OCI-LY7 (cell line): Measurements from ENCODE around the gene NIPBL. TPM values are rescaled to one million over a fixed set of nuclear protein-coding genes. Genes with fewer than 3 reads are reported as not detected.
"Not testable (repeated sequence)": the region's sequence is repeated elsewhere in the genome, so short reads cannot be mapped to it uniquely, and the experiment has no call there.

Source experiments
- BruUV-seq: library from RNA; stranded (reverse); fragments of 400-500 nt; replicated peaks from 2 replicates; lab custom pipeline; 2021; lab: Mats Ljungman, UMichigan
- CTCF ChIA-PET: fragments of 300-600 bp; sonication (Branson Sonifier 250); formaldehyde crosslinking; loops from one replicate; lab custom pipeline; 2022; ENCODE audit warnings: antibody characterized with exemption; ENCODE audit not compliant: unreplicated experiment; lab: Charles Lee
- POLR2A ChIA-PET: fragments of 300-600 bp; sonication (Branson Sonifier 250); formaldehyde crosslinking; loops from one replicate; lab custom pipeline; 2022; ENCODE audit warnings: antibody characterized with exemption; lab: Charles Lee
- DNase-seq: peaks from one replicate; pipeline ENCODE4 v3.0.0-alpha.2; 2015; ENCODE audit warnings: low spot score
- H2AFZ ChIP-seq: fragments of 200-600 bp; sonication (generic), shearing (Covaris generic); 2 replicates; pipeline ENCODE4 v1.6.1; 2014; ENCODE audit warnings: mild to moderate bottlenecking, antibody characterized with exemption, low read length, moderate library complexity
- H3K27ac ChIP-seq: fragments of 200-600 bp; sonication (generic); 2 replicates; pipeline ENCODE4 v1.5.1; 2014; ENCODE audit warnings: mixed run types, low read depth, mild to moderate bottlenecking, moderate library complexity, low read length, inconsistent platforms; ENCODE audit not compliant: poor library complexity, severe bottlenecking
- H3K36me3 ChIP-seq: fragments of 200-600 bp; sonication (generic); 2 replicates; pipeline ENCODE4 v1.6.1; 2014; ENCODE audit warnings: mild to moderate bottlenecking, antibody characterized with exemption, low read length, moderate library complexity, mixed read lengths; ENCODE audit not compliant: insufficient read depth
- H3K4me1 ChIP-seq: fragments of 200-600 bp; sonication (generic); 2 replicates; pipeline ENCODE4 v1.5.1; 2014; ENCODE audit warnings: mild to moderate bottlenecking, low read length; ENCODE audit not compliant: insufficient read depth, poor library complexity, severe bottlenecking
- H3K4me2 ChIP-seq: fragments of 200-600 bp; sonication (generic); 2 replicates; pipeline ENCODE4 v1.6.1; 2014; ENCODE audit warnings: mild to moderate bottlenecking, low read length
- H3K4me3 ChIP-seq: fragments of 200-600 bp; sonication (generic); 2 replicates; pipeline ENCODE4 v1.5.1; 2014; ENCODE audit warnings: mild to moderate bottlenecking, low read depth, low read length; ENCODE audit not compliant: poor library complexity, severe bottlenecking
- H3K79me2 ChIP-seq: fragments of 200-600 bp; sonication (generic); 2 replicates; pipeline ENCODE4 v1.6.1; 2016; ENCODE audit warnings: low read depth, mild to moderate bottlenecking, low read length, moderate library complexity, mixed read lengths; ENCODE audit not compliant: insufficient read depth
- H3K9me2 ChIP-seq: fragments of 200-600 bp; sonication (generic); 2 replicates; pipeline ENCODE4 v1.6.1; 2016; ENCODE audit warnings: mild to moderate bottlenecking, low read length, mixed read lengths; ENCODE audit not compliant: insufficient read depth
- H3K9me3 ChIP-seq: fragments of 200-600 bp; sonication (generic); 2 replicates; pipeline ENCODE4 v1.6.1; 2014; ENCODE audit warnings: mild to moderate bottlenecking, mixed run types, low read length, mixed read lengths
- H4K20me1 ChIP-seq: fragments of 200-600 bp; sonication (generic); 2 replicates; pipeline ENCODE4 v1.6.1; 2014; ENCODE audit warnings: mild to moderate bottlenecking, antibody characterized with exemption, low read length, moderate library complexity, mixed read lengths; ENCODE audit not compliant: insufficient read depth
- EZH2phosphoT487 ChIP-seq: fragments of 200-600 bp; sonication (generic); IDR thresholded peaks from 2 replicates; pipeline ENCODE4 v1.6.1; 2018; ENCODE audit warnings: low read depth, borderline replicate concordance, mild to moderate bottlenecking, mixed run types, antibody characterized with exemption, low read length, moderate library complexity, mixed read lengths
- intact Hi-C: fragments of 100-400 bp; cut with micrococcal nuclease; formaldehyde crosslinking; loops from one replicate; pipeline ENCODE4 v1.10.0; 2022; ENCODE audit not compliant: unreplicated experiment
- total RNA-seq, 2 experiments: library from RNA; depleted of rRNA in 1 of 2; stranded (reverse); fragments of >200 nt in 1 of 2; shearing (Covaris generic) in 1 of 2; gene quantifications; 2 replicates each; pipeline ENCODE4 v1.2.3, GENCODE V29; 2014 to 2022
- TF ChIP-seq, protein P1 (sequence below): fragments of 200-600 bp; sonication (generic); conservative IDR thresholded peaks from 2 replicates; pipeline ENCODE4 v1.5.1; 2014; ENCODE audit warnings: mild to moderate bottlenecking, antibody characterized with exemption, low read length, moderate library complexity, mixed read lengths

The NIPBL gene
- total RNA-seq, 2 experiments from 2014 or later: 24.9 to 56.1 TPM

DNA sequence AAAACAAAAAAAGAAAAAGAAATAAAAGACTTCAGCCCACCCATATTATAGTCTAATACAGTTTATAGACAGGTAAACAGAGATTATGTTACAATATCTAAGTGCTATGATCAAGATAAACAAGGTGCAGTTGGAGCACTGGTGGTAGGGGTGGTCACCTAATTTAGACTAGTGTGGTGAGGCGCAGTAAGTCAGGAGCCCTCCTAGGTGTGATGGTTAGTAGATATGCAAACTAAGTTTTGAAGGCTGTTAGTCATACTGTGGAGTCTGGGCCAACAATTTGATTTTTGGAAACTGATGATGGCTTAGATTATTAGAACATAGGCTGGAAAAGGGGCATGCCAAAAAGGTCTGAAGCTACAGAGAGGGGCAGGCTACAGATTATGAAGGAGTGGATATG lies 14.7 kb downstream of the NIPBL start:
- Histone ChIP-seq H3K79me2 (peaks cover 93% of the 10 kb centered on the region), H3K27ac (no peak overlapping the region), H2AFZ (no peak overlapping the region), H3K9me3 (peaks cover 6% of the 10 kb centered on the region; the same call in 1 of the 2 replicates), H4K20me1 (peaks cover 41% of the 10 kb centered on the region), H3K4me1 (peaks cover 7% of the 10 kb centered on the region), H3K4me3 (no peak overlapping the region), H3K9me2 (no peaks in the 10 kb centered on the region), H3K36me3 (peaks cover 29% of the 10 kb centered on the region), H3K4me2 (no peak overlapping the region)
- BruUV-seq: no TSS peak
- DNase-seq: no peak
- no peak for TF ChIP-seq EZH2phosphoT487
- TF ChIP-seq, protein P1, sequence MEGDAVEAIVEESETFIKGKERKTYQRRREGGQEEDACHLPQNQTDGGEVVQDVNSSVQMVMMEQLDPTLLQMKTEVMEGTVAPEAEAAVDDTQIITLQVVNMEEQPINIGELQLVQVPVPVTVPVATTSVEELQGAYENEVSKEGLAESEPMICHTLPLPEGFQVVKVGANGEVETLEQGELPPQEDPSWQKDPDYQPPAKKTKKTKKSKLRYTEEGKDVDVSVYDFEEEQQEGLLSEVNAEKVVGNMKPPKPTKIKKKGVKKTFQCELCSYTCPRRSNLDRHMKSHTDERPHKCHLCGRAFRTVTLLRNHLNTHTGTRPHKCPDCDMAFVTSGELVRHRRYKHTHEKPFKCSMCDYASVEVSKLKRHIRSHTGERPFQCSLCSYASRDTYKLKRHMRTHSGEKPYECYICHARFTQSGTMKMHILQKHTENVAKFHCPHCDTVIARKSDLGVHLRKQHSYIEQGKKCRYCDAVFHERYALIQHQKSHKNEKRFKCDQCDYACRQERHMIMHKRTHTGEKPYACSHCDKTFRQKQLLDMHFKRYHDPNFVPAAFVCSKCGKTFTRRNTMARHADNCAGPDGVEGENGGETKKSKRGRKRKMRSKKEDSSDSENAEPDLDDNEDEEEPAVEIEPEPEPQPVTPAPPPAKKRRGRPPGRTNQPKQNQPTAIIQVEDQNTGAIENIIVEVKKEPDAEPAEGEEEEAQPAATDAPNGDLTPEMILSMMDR: no peak
- intact Hi-C loops: no loop called here
- POLR2A ChIA-PET: interaction anchor here (0.6 to 1.0 kb wide), 2 partner anchors 8 to 155 kb away, joined by 3 to 4 read pairs; no protein-coding TSS in a partner anchor
- CTCF ChIA-PET: no interaction called here

- peaks cover 93% of the 10 kb centered on the region for H3K79me2 ChIP-seq
- H2AFZ ChIP-seq, CTCF ChIA-PET, BruUV-seq, H3K4me3 ChIP-seq, H3K4me1 ChIP-seq, DNase-seq, intact Hi-C loops, H3K4me2 ChIP-seq, H3K27ac ChIP-seq, H3K9me2 ChIP-seq, H3K9me3 ChIP-seq: not testable (repeated sequence)
- H4K20me1 ChIP-seq: peaks cover 38% of the 10 kb centered on the region
- POLR2A ChIA-PET: interaction anchor here (1.7 kb wide), 1 partner anchor 23 kb away, joined by 4 read pairs; no protein-coding TSS in a partner anchor
- peaks cover 29% of the 10 kb centered on the region for H3K36me3 ChIP-seq
Observed at GRCh38 chr5:36892085-36892830, 15.7 kb downstream of the NIPBL start.

DNA sequence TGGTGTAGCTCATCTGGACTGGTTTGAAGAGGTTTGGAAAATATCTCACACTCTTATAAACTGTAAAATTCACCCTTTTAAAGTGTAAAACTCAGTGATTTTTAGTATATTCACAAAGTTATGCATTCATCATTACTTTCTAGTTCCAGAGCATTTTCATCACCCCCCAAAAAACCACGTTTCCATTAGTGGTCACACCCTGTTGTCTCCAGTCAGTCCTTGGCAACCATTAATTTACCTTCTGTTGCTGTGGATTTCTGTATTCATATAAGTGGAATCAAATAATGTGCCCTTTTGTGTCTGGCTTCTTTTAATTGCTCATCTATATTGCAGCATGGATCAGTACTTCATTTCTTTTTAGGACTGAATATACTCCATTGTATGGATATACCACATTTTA lies 18.4 kb downstream of the NIPBL start:
- no peak for DNase-seq

More for the DNA sequence above, 18.4 kb downstream of the NIPBL start:
- H3K36me3 ChIP-seq: peaks cover 25% of the 10 kb centered on the region
- no peak overlapping the region for H2AFZ ChIP-seq
- no peak overlapping the region for H3K4me2 ChIP-seq
- H3K4me3 ChIP-seq: no peak overlapping the region
- H3K27ac ChIP-seq: no peak overlapping the region
- CTCF ChIA-PET: no interaction called here
- no peaks in the 10 kb centered on the region for H3K4me1 ChIP-seq
- H3K79me2 ChIP-seq: peaks cover 93% of the 10 kb centered on the region
- peaks cover 30% of the 10 kb centered on the region for H4K20me1 ChIP-seq
- no peak for TF ChIP-seq EZH2phosphoT487
- no peaks in the 10 kb centered on the region for H3K9me2 ChIP-seq
- intact Hi-C loops: no loop called here
- H3K9me3 ChIP-seq: peaks cover 6% of the 10 kb centered on the region; the same call in 1 of the 2 replicates
- POLR2A ChIA-PET: interaction anchor here (1.2 to 1.7 kb wide), 2 partner anchors 18 to 20 kb away, joined by 3 to 5 read pairs; no protein-coding TSS in a partner anchor
- BruUV-seq: no TSS peak
